T1000 (cell line): Measurements from ENCODE around the gene KLK3.

Source experiments
- DNase-seq: peaks from one replicate; lab custom pipeline; 2025; ENCODE audit warnings: mixed read lengths; lab: John Stamatoyannopoulos, UW

The KLK3 gene

DNA sequence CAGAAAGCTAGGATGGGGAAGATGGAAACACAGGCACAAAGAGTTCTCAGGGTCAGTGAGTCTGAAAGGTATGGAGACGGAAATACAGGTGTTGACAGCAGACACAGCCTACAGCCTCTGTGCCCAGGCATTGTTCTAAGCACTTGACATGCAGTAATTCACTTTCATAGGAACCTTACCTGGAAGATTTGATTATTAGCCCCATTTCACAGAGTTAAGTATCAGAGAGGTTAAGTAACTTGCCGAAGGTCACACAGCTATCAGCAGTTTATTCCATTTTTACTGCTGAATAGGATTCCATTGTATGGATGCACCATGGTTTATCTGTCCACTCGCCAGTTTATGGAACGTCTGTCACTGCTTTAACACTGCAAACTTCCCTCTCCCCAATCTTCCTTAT, 43.3 kb downstream of the KLK3 start:
- DNase-seq, result no peak

DNA sequence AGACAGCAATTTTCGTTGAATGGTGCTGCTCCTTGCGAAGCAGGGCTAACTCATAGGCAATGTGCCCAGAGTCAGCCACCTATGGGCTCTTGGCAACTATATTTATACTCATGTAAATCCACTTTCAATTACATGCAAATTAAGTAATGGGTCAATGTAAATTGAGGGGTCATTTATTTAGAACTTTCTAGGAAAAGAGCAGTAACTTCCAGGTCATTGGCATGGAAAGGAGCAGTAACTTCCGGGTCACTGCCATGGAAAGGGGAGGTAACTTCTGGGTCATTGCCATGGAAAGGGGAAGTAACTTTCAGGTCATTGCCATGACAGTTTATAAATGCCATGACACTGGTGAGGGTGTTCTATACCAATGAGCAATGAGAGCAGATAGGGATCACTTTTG, 44.9 kb downstream of the KLK3 start:
- no peak for DNase-seq

DNA sequence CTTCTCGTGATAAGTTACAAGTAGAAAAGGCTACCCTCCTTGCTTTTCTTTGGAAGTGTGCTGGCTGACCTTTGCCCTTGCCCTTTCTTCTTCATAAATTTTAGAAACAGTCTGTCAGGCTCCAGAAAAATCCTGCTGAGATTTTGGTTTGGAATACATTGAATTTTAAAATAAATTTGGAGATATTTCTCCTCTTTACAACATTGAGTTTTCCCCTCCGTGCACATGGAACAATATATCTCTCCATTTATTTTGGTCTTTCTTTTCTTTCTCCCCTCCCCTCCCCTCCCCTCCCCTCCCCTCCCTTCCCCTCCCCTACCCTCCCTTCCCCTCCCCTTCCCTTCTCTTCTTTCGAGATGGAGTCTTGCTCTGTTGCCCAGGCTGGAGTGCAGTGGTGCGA, 47.9 kb downstream of the KLK3 start:
- no peak for DNase-seq

DNA sequence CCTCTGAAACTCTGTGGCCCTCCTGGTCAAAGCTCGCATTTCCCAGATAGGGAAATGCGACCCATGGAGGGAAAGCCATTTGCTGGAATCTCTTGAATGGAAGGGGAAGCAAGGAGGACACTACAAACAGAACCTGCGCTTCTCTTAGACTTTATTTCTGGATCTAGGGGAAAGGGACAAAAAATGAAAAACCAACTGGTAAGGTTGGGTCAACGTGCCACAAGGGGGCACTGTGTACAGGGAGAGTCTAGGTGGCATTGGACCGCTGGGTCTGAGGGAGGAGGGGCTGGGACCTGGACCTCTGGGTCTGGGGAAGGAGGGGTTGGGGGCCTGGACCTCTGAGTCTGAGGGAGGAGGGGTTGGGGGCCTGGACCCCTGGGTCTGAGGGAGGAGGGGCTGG, 51.5 kb downstream of the KLK3 start:
- no peak for DNase-seq

DNA sequence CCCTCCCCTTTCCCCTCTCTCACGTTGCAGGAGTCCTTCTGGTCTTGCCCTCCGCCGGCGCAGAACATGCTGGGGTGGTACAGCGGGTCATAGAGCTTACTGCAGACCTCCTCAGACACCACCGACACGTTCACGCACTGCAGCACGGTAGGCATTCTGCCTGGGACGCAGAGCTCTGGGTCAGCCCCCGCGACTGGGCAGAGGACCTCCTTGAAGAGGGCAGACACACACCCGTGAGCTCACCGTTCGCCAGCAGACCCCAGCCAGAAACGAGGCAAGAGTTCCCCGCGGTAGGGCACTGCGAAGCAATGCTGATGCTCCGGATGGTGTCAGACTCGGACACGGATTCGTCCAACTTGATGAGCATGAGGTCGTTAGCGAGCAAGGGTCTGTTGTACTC, 53.6 kb downstream of the KLK3 start:
- DNase-seq, result no peak

DNA sequence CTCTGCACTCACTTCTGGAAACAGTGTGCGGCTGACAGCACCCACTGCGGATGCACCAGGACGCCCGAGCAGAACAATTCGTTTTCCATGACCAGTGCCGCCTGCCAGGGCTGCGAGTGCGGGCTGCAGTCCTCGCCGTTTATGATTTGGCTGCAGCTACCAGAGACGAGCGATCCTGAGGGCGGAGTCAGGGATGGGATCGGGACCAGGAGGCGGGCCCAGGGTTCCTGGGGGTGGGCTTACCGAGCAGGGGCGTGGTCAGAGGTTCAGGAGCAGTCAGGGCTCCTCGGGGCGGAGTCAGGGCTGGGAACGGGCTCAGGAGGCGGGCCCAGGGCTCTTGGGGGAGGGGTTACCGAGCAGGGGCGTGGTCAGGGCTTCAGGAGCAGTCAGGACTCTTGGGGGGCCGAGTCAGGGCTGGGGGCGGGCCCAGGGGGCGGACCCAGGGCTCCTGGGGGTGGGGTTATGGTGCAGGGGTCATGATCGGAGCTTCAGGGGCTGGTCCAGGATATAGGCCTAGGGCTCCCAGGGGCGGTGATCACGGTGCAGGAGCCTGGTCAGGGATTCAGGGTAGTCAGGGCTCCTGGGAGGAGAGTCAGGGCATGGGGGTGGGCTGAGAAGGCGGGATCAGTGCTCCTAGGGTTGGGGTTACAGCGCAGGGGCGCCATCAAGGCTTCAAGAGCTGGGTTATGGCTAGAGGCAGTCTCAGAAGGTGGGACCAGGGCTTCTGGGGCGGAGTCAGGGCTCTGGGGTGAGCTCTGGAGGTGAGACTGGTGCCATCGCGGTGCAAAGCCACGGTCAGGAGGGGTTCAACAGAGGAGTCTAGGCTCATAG, 54.7 kb downstream of the KLK3 start:
- no peak for DNase-seq
